ENCODE results near the gene WWOX. TPM values are rescaled to one million over a fixed set of nuclear protein-coding genes. Genes with fewer than 3 reads are reported as not detected.

Gene WWOX
- total and polyA plus RNA-seq, 2 of the 4 experiments (the other 2 are of a cell fraction), result 2.7 to 5.4 TPM

GRCh38 chr16:78571434-78571833, 472.0 kb downstream of the WWOX start:
- ChIA-PET CTCF (no interaction called here), POLR2A (ENCODE audit: unreplicated experiment) (no interaction called here)
- BruUV-seq (replicated peaks), result no TSS peak
- TF ChIP-seq, protein P1, sequence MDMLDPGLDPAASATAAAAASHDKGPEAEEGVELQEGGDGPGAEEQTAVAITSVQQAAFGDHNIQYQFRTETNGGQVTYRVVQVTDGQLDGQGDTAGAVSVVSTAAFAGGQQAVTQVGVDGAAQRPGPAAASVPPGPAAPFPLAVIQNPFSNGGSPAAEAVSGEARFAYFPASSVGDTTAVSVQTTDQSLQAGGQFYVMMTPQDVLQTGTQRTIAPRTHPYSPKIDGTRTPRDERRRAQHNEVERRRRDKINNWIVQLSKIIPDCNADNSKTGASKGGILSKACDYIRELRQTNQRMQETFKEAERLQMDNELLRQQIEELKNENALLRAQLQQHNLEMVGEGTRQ (IDR thresholded peaks at IDR 0.05; ENCODE audit: low read depth, low read length), result no peak
- TF ChIP-seq SMC3 (IDR thresholded peaks at IDR 0.05; ENCODE audit: low read depth, low read length) (no peak), ELK1 (IDR thresholded peaks at IDR 0.05; ENCODE audit: borderline replicate concordance, low read depth, low read length) (no peak), CTCF (conservative IDR thresholded peaks at IDR 0.05; ENCODE audit: low read depth, low read length) (no peak), MXI1 (IDR thresholded peaks at IDR 0.05; ENCODE audit: borderline replicate concordance, low read depth, low read length) (no peak), CHD1 (IDR thresholded peaks at IDR 0.05; ENCODE audit: low read depth, low read length) (no peak), MAFK (IDR thresholded peaks at IDR 0.05; ENCODE audit: low read depth, low read length) (no peak), BHLHE40 (IDR thresholded peaks at IDR 0.05; ENCODE audit: low read depth, low read length) (no peak), MAZ (IDR thresholded peaks at IDR 0.05; ENCODE audit: borderline replicate concordance, low read depth, low read length) (no peak), FOS (IDR thresholded peaks at IDR 0.05; ENCODE audit: low read depth, low read length) (no peak), RFX5 (IDR thresholded peaks at IDR 0.05; ENCODE audit: low read depth, low read length) (no peak), RAD21 (IDR thresholded peaks at IDR 0.05; ENCODE audit: low read length) (no peak), CEBPB (IDR thresholded peaks at IDR 0.05; ENCODE audit: low read depth, low read length) (no peak), POLR2A (IDR thresholded peaks at IDR 0.05; ENCODE audit: low read depth, low read length) (no peak), RCOR1 (IDR thresholded peaks at IDR 0.05; ENCODE audit: insufficient replicate concordance, low read length) (no peak), NFE2L2 (IDR thresholded peaks at IDR 0.05; ENCODE audit: low read depth, low read length) (no peak)
- H3K9me3 ChIP-seq (ENCODE audit: control insufficient read depth, insufficient read depth, low read length), result peaks cover 17% of the 10 kb centered on the region
- no peak overlapping the region for H3K4me3 ChIP-seq (ENCODE audit: insufficient read depth, low read depth, low read length)
- dilution Hi-C loops (cut with HindIII; ENCODE audit: low sequenced_read_pairs, unreplicated experiment) (no loop called here), intact Hi-C loops (cut with micrococcal nuclease) (no loop called here), in situ Hi-C loops (cut with MboI; ENCODE audit: low sequenced_read_pairs) (no loop called here)
- H3K4me1 ChIP-seq (ENCODE audit: control insufficient read depth, insufficient read depth, low read length), result no peaks in the 10 kb centered on the region
- no peaks in the 10 kb centered on the region for H3K36me3 ChIP-seq (ENCODE audit: control insufficient read depth, insufficient read depth, low read length)
- H3K56ac ChIP-seq (ENCODE audit: extremely low read depth, insufficient read depth, low read length), result no peak overlapping the region
- H3K27ac ChIP-seq (ENCODE audit: insufficient read depth, low read length), result no peak overlapping the region
- H3K9ac ChIP-seq (ENCODE audit: low read depth, low read length), result no peak overlapping the region
- no peaks in the 10 kb centered on the region for H4K20me1 ChIP-seq (ENCODE audit: insufficient read depth, low read length)
- no peak overlapping the region for H3K23ac ChIP-seq (ENCODE audit: low read depth, low read length)
- DNase-seq, result no peak
- no peaks in the 10 kb centered on the region for H3K79me1 ChIP-seq (ENCODE audit: low read depth in 1 of 2, low read length in 2 of 2)
- no peak overlapping the region for H3K4me2 ChIP-seq (ENCODE audit: low read depth, low read length)
- no peak overlapping the region for H4K8ac ChIP-seq (ENCODE audit: low read depth in 2 of 2, low read length in 2 of 2)
- no CpG with 5 or more reads among the region's 8 CpGs for WGBS, 2 experiments (ENCODE audit: extremely low coverage in 2 of 2, insufficient read length in 1 of 2)
- no peak overlapping the region for H3K4ac ChIP-seq (ENCODE audit: low read depth, low read length)
- H3K14ac ChIP-seq (replicated peaks; ENCODE audit: low read depth, low read length), result no peak overlapping the region
- H2BK5ac ChIP-seq (ENCODE audit: low read depth, low read length, poor library complexity, severe bottlenecking), result no peak overlapping the region
- H2BK120ac ChIP-seq (ENCODE audit: low read depth, low read length), result no peak overlapping the region
- no peak overlapping the region for H2AFZ ChIP-seq (replicated peaks; ENCODE audit: low read length, poor library complexity)
- H4K91ac ChIP-seq (ENCODE audit: insufficient read depth, low read depth, low read length), result no peak overlapping the region
- no peaks in the 10 kb centered on the region for H3K9me1 ChIP-seq (ENCODE audit: insufficient read depth, low read length)
- no peak overlapping the region for H2BK15ac ChIP-seq (ENCODE audit: low read depth, low read length)
- no peak overlapping the region for H2AK5ac ChIP-seq (ENCODE audit: low read depth, low read length)
- H3K27me3 ChIP-seq (ENCODE audit: control insufficient read depth, insufficient read depth, low read length), result no peaks in the 10 kb centered on the region
- no peak overlapping the region for H4K5ac ChIP-seq (ENCODE audit: low read depth, low read length)
- no peak for ATAC-seq (ENCODE audit: low read depth)
- H2AK9ac ChIP-seq (replicated peaks; ENCODE audit: low read depth, low read length, poor library complexity), result no peak overlapping the region
- no peak overlapping the region for H2BK20ac ChIP-seq (ENCODE audit: low read depth, low read length)
- no peak overlapping the region for H3K18ac ChIP-seq (ENCODE audit: low read depth, low read length)
